Rectal smooth muscle tissue (tissue), 1 donor: ENCODE measurements around the gene PRPS1L1.

ENCODE experiments used
- H3K27ac ChIP-seq: one replicate; pipeline ENCODE4 v1.7.0; 2013; ENCODE audit warnings: low read depth, low read length, inconsistent platforms
- H3K27me3 ChIP-seq: one replicate; pipeline ENCODE4 v1.7.0; 2013; ENCODE audit warnings: low read length; ENCODE audit not compliant: control insufficient read depth, insufficient read depth
- H3K36me3 ChIP-seq: one replicate; pipeline ENCODE4 v1.7.0; 2013; ENCODE audit warnings: low read length; ENCODE audit not compliant: control insufficient read depth, insufficient read depth
- H3K4me1 ChIP-seq: one replicate; pipeline ENCODE4 v1.7.0; 2013; ENCODE audit warnings: low read length; ENCODE audit not compliant: control insufficient read depth, insufficient read depth
- H3K4me3 ChIP-seq: one replicate; pipeline ENCODE4 v1.7.0; 2013; ENCODE audit warnings: low read length
- H3K9ac ChIP-seq: one replicate; pipeline ENCODE4 v1.7.0; 2013; ENCODE audit warnings: low read length

PRPS1L1 gene

DNA sequence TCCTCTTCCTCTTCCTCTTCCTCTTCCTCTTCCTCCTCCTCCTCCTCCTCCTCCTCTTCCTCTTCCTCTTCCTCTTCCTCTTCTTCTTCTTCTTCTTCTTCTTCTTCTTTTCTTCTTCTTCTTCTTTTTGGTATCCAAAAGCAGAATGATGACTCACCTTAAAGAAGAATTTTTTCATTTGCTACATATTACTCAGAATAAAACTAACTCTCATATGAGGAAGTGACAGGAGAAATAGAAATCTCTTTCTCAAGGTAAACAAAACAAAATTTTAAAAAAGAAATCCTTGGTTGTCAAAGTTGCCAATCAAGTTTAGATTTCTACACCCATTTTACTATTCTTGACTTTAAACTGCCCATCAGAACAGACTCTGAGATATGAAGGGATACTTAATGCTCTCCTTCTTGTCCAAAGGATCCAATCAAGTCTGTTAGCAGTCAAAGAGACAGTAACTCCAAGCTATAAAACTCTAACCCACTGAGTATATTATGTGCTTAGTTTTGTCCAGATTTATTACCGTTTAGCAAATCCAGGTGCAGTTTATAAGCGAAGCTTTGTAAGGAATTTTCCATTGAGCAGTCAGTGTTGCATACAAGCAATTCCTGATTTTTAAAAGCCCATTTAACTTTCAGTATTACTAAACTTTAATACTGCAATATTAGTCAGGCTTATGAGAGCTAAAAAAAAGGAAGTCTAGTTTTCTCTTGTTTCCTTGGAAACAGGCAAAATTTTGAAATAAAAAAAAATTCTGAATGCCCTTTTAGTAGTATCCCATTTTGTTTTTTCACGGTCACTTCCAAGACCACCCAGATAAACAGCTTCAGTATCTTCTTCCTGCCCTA, 44.2 kb downstream of the PRPS1L1 start:
- Histone ChIP-seq H3K4me3 (no peak overlapping the region), H3K9ac (no peak overlapping the region), H3K4me1 (no peaks in the 10 kb centered on the region), H3K27ac (no peak overlapping the region), H3K27me3 (no peaks in the 10 kb centered on the region), H3K36me3 (no peaks in the 10 kb centered on the region)

DNA sequence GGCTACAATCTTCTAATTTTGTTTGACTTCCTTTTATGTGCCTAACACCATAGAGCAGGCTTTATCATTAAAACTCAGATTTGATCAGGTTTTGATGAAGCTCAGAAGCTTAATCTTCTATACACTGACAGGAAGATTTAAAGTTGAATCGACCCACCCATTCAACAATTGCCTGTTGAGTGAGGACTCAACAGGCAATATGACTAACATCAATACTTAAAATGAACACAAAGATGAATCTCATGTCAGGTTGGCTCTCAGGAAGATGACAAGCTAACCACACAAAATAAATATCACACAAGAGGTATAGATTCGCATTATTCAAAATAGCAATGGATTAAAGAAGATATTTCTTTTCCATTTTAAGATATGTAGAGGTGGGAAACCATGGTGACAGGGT, 50.7 kb downstream of the PRPS1L1 start:
- no peak overlapping the region for H3K4me3 ChIP-seq
- H3K27ac ChIP-seq: no peak overlapping the region
- no peaks in the 10 kb centered on the region for H3K36me3 ChIP-seq
- H3K27me3 ChIP-seq: no peaks in the 10 kb centered on the region
- no peak overlapping the region for H3K9ac ChIP-seq
- H3K4me1 ChIP-seq: no peaks in the 10 kb centered on the region
